Measurements from ENCODE around the gene MYL4.
"Not testable (repeated sequence)": the region's sequence is repeated elsewhere in the genome, so short reads cannot be mapped to it uniquely, and the experiment has no call there.

Gene MYL4

GRCh38 chr17:47176389-47176826, 32.7 kb upstream of the MYL4 start:
- no peak for TF ChIP-seq CTCF (conservative IDR thresholded peaks at IDR 0.05)
- TF ChIP-seq ZFX (IDR thresholded peaks at IDR 0.05) = no peak
- H3K27ac ChIP-seq = no peak overlapping the region

- no peak overlapping the region for H3K27ac ChIP-seq
- TF ChIP-seq CTCF (conservative IDR thresholded peaks at IDR 0.05) (no peak), ZFX (IDR thresholded peaks at IDR 0.05) (no peak)
These were observed 31.9 kb upstream of the MYL4 start for GRCh38 chr17:47177261-47177660.

GRCh38 chr17:47179141-47179540, 30.0 kb upstream of the MYL4 start:
- no peak overlapping the region for H3K27ac ChIP-seq
- TF ChIP-seq ZFX (IDR thresholded peaks at IDR 0.05) = no peak

- H3K27ac ChIP-seq = no peak overlapping the region
- no peak for TF ChIP-seq ZFX (IDR thresholded peaks at IDR 0.05)
- TF ChIP-seq CTCF (conservative IDR thresholded peaks at IDR 0.05) = no peak
These were observed 28.8 kb upstream of the MYL4 start for GRCh38 chr17:47180337-47180736.

- H3K27ac ChIP-seq = not testable (repeated sequence)
These were observed 28.2 kb upstream of the MYL4 start for GRCh38 chr17:47180988-47181387.

GRCh38 chr17:47184681-47185080, 24.5 kb upstream of the MYL4 start:
- TF ChIP-seq ZFX (IDR thresholded peaks at IDR 0.05) = no peak
- no peak for TF ChIP-seq CTCF (conservative IDR thresholded peaks at IDR 0.05)
- H3K27ac ChIP-seq = no peak overlapping the region

- peak overlapping the region; percentile 92 for H3K27ac ChIP-seq
- TF ChIP-seq CTCF (conservative IDR thresholded peaks at IDR 0.05) (no peak), ZFX (IDR thresholded peaks at IDR 0.05) (no peak)
These were observed 20.8 kb upstream of the MYL4 start for GRCh38 chr17:47188271-47188875.

- TF ChIP-seq ZFX (IDR thresholded peaks at IDR 0.05) (peak; percentile 100), CTCF (conservative IDR thresholded peaks at IDR 0.05) (no peak)
- peak within 1 kb of the TSS; percentile 92 for H3K27ac ChIP-seq
These were observed 20.0 kb upstream of the MYL4 start, which contains the start of gene CDC27 for GRCh38 chr17:47188876-47189731. CDC27 (minus strand) TSS chr17:47189295; CDS start chr17:47189172, 123 bp downstream.
